AG04450 (cell line): Measurements from ENCODE around the gene CSRP1. TPM values are rescaled to one million over a fixed set of nuclear protein-coding genes. Genes with fewer than 3 reads are reported as not detected.
A peak's percentile ranks its signal among the peaks of the same experiment; 100 is the strongest.

Source experiments
- CTCF ChIA-PET: fragments of 300-600, 350-600 bp; formaldehyde crosslinking; extraction: SDS; loops from one replicate; lab custom pipeline; 2022; ENCODE audit warnings: antibody characterized with exemption, inconsistent platforms; lab: Charles Lee
- POLR2A ChIA-PET: fragments of 350-600 bp; formaldehyde crosslinking; extraction: SDS; loops from one replicate; lab custom pipeline; 2021; ENCODE audit warnings: antibody characterized with exemption, inconsistent platforms; lab: Yijun Ruan, JAX
- DNase-seq: peaks from one replicate; pipeline ENCODE4 v3.0.0-alpha.2; 2011; ENCODE audit warnings: low read depth, low spot score
- H3K27ac ChIP-seq: one replicate; pipeline ENCODE4 v1.5.1; 2012; ENCODE audit warnings: low read depth, low read length, control low read depth
- H3K27me3 ChIP-seq: one replicate; pipeline ENCODE4 v1.6.0; 2012; ENCODE audit warnings: low read length; ENCODE audit not compliant: control insufficient read depth, insufficient read depth
- H3K4me3 ChIP-seq: 2 replicates; pipeline ENCODE4 v1.5.1; 2011; ENCODE audit warnings: mild to moderate bottlenecking, low read depth, low read length, control low read depth
- H3K9me3 ChIP-seq: 2 replicates; pipeline ENCODE4 v1.5.1; 2012; ENCODE audit warnings: low read length; ENCODE audit not compliant: control insufficient read depth, insufficient read depth
- CTCF ChIP-seq: IDR thresholded peaks from 2 replicates; pipeline ENCODE4 v1.5.1; 2011; ENCODE audit warnings: low read depth, low read length, control low read depth, inconsistent platforms
- polyA minus RNA-seq: library from RNA; depleted of rRNA, polyadenylated mRNA; stranded (reverse); fragments of >200 nt; gene quantifications from 2 replicates; pipeline ENCODE4 v1.2.3, GENCODE V29; 2011; rRNA and poly(A)+ RNA removed
- polyA plus RNA-seq: library from polyadenylated mRNA; depleted of rRNA; stranded (reverse); fragments of >200 nt; gene quantifications from 2 replicates; pipeline ENCODE4 v1.2.3, GENCODE V29; 2011; rRNA removed

The CSRP1 gene
- polyA plus RNA-seq, result 641 and 730 TPM in 2 replicates
- polyA minus RNA-seq, result 568 and 749 TPM in 2 replicates

- TF ChIP-seq CTCF, result no peak
- Histone ChIP-seq H3K27ac (peak within 1 kb of the TSS; percentile 99), H3K27me3 (no peaks in the 10 kb centered on the region), H3K9me3 (no peaks in the 10 kb centered on the region; the same call in 1 of the 2 replicates), H3K4me3 (peak within 1 kb of the TSS; percentile 85)
- ChIA-PET CTCF (interaction anchor here (1.1 kb wide), 2 partner anchors 9 to 71 kb away, joined by 3 to 4 read pairs; no protein-coding TSS in a partner anchor), POLR2A (interaction anchor here (0.6 to 2.0 kb wide), 9 partner anchors 13 to 96 kb away, joined by 3 to 10 read pairs (median 4); partner anchors contain the start of gene PHLDA3)
- no peak for DNase-seq
Measured at GRCh38 chr1:201506557-201507359, at the start of gene CSRP1. Gene CSRP1, minus strand, starts transcription at chr1:201507123. Its CDS starts 10,820 bp downstream, at chr1:201496303.

- H3K27ac ChIP-seq, result no peak overlapping the region
- no peak overlapping the region for H3K4me3 ChIP-seq
- no peak for DNase-seq
- no peaks in the 10 kb centered on the region for H3K27me3 ChIP-seq
- H3K9me3 ChIP-seq, result no peaks in the 10 kb centered on the region
- TF ChIP-seq CTCF, result no peak
- POLR2A ChIA-PET, result interaction anchor here (0.6 kb wide), 1 partner anchor 271 kb away, joined by 3 read pairs; no protein-coding TSS in a partner anchor
- CTCF ChIA-PET, result interaction anchor here (0.9 kb wide), 2 partner anchors 43 to 148 kb away, joined by 3 read pairs; no protein-coding TSS in a partner anchor
Measured at GRCh38 chr1:201555593-201555945, 48.6 kb upstream of the CSRP1 start.

GRCh38 chr1:201554789-201555592 lies 48.1 kb upstream of the CSRP1 start:
- no peaks in the 10 kb centered on the region for H3K9me3 ChIP-seq
- POLR2A ChIA-PET, result interaction anchor here (0.6 kb wide), 1 partner anchor 96 kb away, joined by 6 read pairs; no protein-coding TSS in a partner anchor
- H3K4me3 ChIP-seq, result no peak overlapping the region
- DNase-seq, result no peak
- CTCF ChIA-PET, result interaction anchor here (0.8 to 0.9 kb wide), 3 partner anchors 42 to 238 kb away, joined by 3 read pairs; no protein-coding TSS in a partner anchor
- H3K27me3 ChIP-seq, result no peaks in the 10 kb centered on the region
- no peak for TF ChIP-seq CTCF
- no peak overlapping the region for H3K27ac ChIP-seq

- CTCF ChIA-PET, result interaction anchor here (0.8 to 1.0 kb wide), 3 partner anchors 23 to 239 kb away, joined by 3 read pairs; no protein-coding TSS in a partner anchor
- H3K4me3 ChIP-seq, result no peak overlapping the region
- no peaks in the 10 kb centered on the region for H3K27me3 ChIP-seq
- H3K27ac ChIP-seq, result peak overlapping the region; percentile 61
- H3K9me3 ChIP-seq, result no peaks in the 10 kb centered on the region
- DNase-seq, result no peak
- TF ChIP-seq CTCF, result no peak
- POLR2A ChIA-PET, result interaction anchor here (0.6 to 1.2 kb wide), 4 partner anchors 14 to 97 kb away, joined by 3 to 8 read pairs (median 4); no protein-coding TSS in a partner anchor
Measured at GRCh38 chr1:201554190-201554600, 47.3 kb upstream of the CSRP1 start.
